ENCODE results near the gene HOXB7.

Gene HOXB7

GRCh38 chr17:48609759-48610281 lies 997 bp downstream of the HOXB7 start:
- peaks cover 0 to 50% (median 43%) of the 10 kb centered on the region in 4 donors for H3K4me1 ChIP-seq
- no peak for TF ChIP-seq CTCF (IDR thresholded peaks at IDR 0.05)
- DNase-seq, result no peak
- H3K27me3 ChIP-seq, result peaks cover 12 to 99% of the 10 kb centered on the region in 2 donors
- intact Hi-C loops (cut with DNase I; ENCODE audit: low total_unique reads), result no loop called here
- no peaks in the 10 kb centered on the region for H3K36me3 ChIP-seq
- no peaks in the 10 kb centered on the region for H3K9me3 ChIP-seq
- peak overlapping the region in 1 of 2 donors; percentile 1 for H3K27ac ChIP-seq
- peak overlapping the region; percentile 38 to 49 for H3K4me3 ChIP-seq

- intact Hi-C loops (cut with DNase I; ENCODE audit: low total_unique reads), result no loop called here
- Histone ChIP-seq H3K27ac (no peak overlapping the region), H3K9me3 (no peaks in the 10 kb centered on the region), H3K36me3 (no peaks in the 10 kb centered on the region), H3K27me3 (peaks cover 12 to 99% of the 10 kb centered on the region in 2 donors), H3K4me1 (peaks cover 0 to 44% (median 37%) of the 10 kb centered on the region in 4 donors), H3K4me3 (no peak overlapping the region)
- no peak for DNase-seq
- no peak for TF ChIP-seq CTCF (IDR thresholded peaks at IDR 0.05)
Observed at GRCh38 chr17:48609033-48609432, 1.8 kb downstream of the HOXB7 start.

- Histone ChIP-seq H3K4me1 (peaks cover 0 to 38% (median 34%) of the 10 kb centered on the region in 4 donors), H3K27ac (no peak overlapping the region), H3K9me3 (no peaks in the 10 kb centered on the region), H3K27me3 (peaks cover 12 to 99% of the 10 kb centered on the region in 2 donors), H3K36me3 (no peaks in the 10 kb centered on the region), H3K4me3 (no peak overlapping the region)
- TF ChIP-seq CTCF (IDR thresholded peaks at IDR 0.05), result no peak
- no peak for DNase-seq
- intact Hi-C loops (cut with DNase I; ENCODE audit: low total_unique reads), result no loop called here
Observed at GRCh38 chr17:48608494-48608834, 2.4 kb downstream of the HOXB7 start.

- Histone ChIP-seq H3K27me3 (peaks cover 11 to 99% of the 10 kb centered on the region in 2 donors), H3K9me3 (no peaks in the 10 kb centered on the region), H3K36me3 (no peaks in the 10 kb centered on the region), H3K27ac (no peak overlapping the region), H3K4me3 (no peak overlapping the region), H3K4me1 (peaks cover 0 to 35% (median 26%) of the 10 kb centered on the region in 4 donors)
- TF ChIP-seq CTCF (IDR thresholded peaks at IDR 0.05), result no peak
- intact Hi-C loops (cut with DNase I; ENCODE audit: low total_unique reads), result no loop called here
- DNase-seq, result no peak
Observed at GRCh38 chr17:48606892-48607614, 3.8 kb downstream of the HOXB7 start.

GRCh38 chr17:48605991-48606891 lies 4.6 kb downstream of the HOXB7 start:
- H3K27me3 ChIP-seq, result peaks cover 8 to 99% of the 10 kb centered on the region in 2 donors

More at GRCh38 chr17:48605991-48606891, 4.6 kb downstream of the HOXB7 start:
- no peaks in the 10 kb centered on the region for H3K36me3 ChIP-seq
- peaks cover 0 to 28% (median 19%) of the 10 kb centered on the region in 4 donors for H3K4me1 ChIP-seq
- H3K9me3 ChIP-seq, result no peaks in the 10 kb centered on the region
- no peak overlapping the region for H3K27ac ChIP-seq
- H3K4me3 ChIP-seq, result no peak overlapping the region
- no peak for DNase-seq
- intact Hi-C loops (cut with DNase I; ENCODE audit: low total_unique reads), result no loop called here
- TF ChIP-seq CTCF (IDR thresholded peaks at IDR 0.05), result no peak
